Stimulated activated memory B cell treated with anti-CD40 and anti-IgM and Interleukin-4, amounts not matched to agents 10 μg/mL and 1 μg/mL and 100 μg/mL, for 72 hours (primary cell): ENCODE measurements around the gene CPPED1.
A peak's percentile ranks its signal among the peaks of the same experiment; 100 is the strongest.
"Not testable (repeated sequence)": the region's sequence is repeated elsewhere in the genome, so short reads cannot be mapped to it uniquely, and the experiment has no call there.

Experiments
- ATAC-seq: fragments of 150-1000 bp; cut with Tn5 transposase; 2 replicates; pipeline ENCODE4 v1.10.0; 2021
- H3K27ac Mint-ChIP-seq: one replicate; pipeline ENCODE4 v1.8.0; 2022; ENCODE audit warnings: mild to moderate bottlenecking, mixed read lengths
- H3K27me3 Mint-ChIP-seq: one replicate; pipeline ENCODE4 v1.8.0; 2022; ENCODE audit warnings: mixed read lengths
- H3K36me3 Mint-ChIP-seq: one replicate; pipeline ENCODE4 v1.8.0; 2022; ENCODE audit warnings: mixed read lengths
- H3K4me1 Mint-ChIP-seq: one replicate; pipeline ENCODE4 v1.8.0; 2022; ENCODE audit warnings: mixed read lengths
- H3K4me3 Mint-ChIP-seq: one replicate; pipeline ENCODE4 v1.8.0; 2022; ENCODE audit warnings: mild to moderate bottlenecking, moderate library complexity, mixed read lengths
- H3K9me3 Mint-ChIP-seq: one replicate; pipeline ENCODE4 v1.8.0; 2022; ENCODE audit warnings: mixed read lengths

Gene CPPED1

GRCh38 chr16:12803203-12804093 lies at the start of gene CPPED1:
CPPED1 (minus strand) TSS chr16:12803887; CDS start chr16:12803776, 111 bp downstream.
- Mint-ChIP-seq H3K27me3 (peaks cover 6% of the 10 kb centered on the region), H3K4me1 (peaks cover 45% of the 10 kb centered on the region), H3K9me3 (peaks cover 3% of the 10 kb centered on the region), H3K36me3 (peaks cover 5% of the 10 kb centered on the region), H3K4me3 (peak within 1 kb of the TSS; percentile 89), H3K27ac (peak within 1 kb of the TSS; percentile 94)
- peak; percentile 94 for ATAC-seq

- H3K4me1 Mint-ChIP-seq = no peaks in the 10 kb centered on the region
- peaks cover 29% of the 10 kb centered on the region for H3K27me3 Mint-ChIP-seq
- H3K27ac Mint-ChIP-seq = no peak overlapping the region
- no peak overlapping the region for H3K4me3 Mint-ChIP-seq
- no peaks in the 10 kb centered on the region for H3K36me3 Mint-ChIP-seq
- peaks cover 3% of the 10 kb centered on the region for H3K9me3 Mint-ChIP-seq
- no peak for ATAC-seq
Observed at GRCh38 chr16:12850186-12850585, 46.5 kb upstream of the CPPED1 start.

GRCh38 chr16:12846592-12846991 lies 42.9 kb upstream of the CPPED1 start:
- H3K36me3 Mint-ChIP-seq = no peaks in the 10 kb centered on the region
- no peak overlapping the region for H3K4me3 Mint-ChIP-seq
- no peak overlapping the region for H3K27ac Mint-ChIP-seq
- no peak for ATAC-seq
- H3K9me3 Mint-ChIP-seq = peaks cover 3% of the 10 kb centered on the region
- H3K4me1 Mint-ChIP-seq = no peaks in the 10 kb centered on the region
- peaks cover 41% of the 10 kb centered on the region for H3K27me3 Mint-ChIP-seq

GRCh38 chr16:12845282-12845681 lies 41.6 kb upstream of the CPPED1 start:
- no peaks in the 10 kb centered on the region for H3K36me3 Mint-ChIP-seq
- peaks cover 43% of the 10 kb centered on the region for H3K27me3 Mint-ChIP-seq
- peaks cover 10% of the 10 kb centered on the region for H3K9me3 Mint-ChIP-seq
- no peak overlapping the region for H3K27ac Mint-ChIP-seq
- no peak for ATAC-seq
- no peak overlapping the region for H3K4me3 Mint-ChIP-seq
- H3K4me1 Mint-ChIP-seq = no peaks in the 10 kb centered on the region

- no peak overlapping the region for H3K4me3 Mint-ChIP-seq
- H3K9me3 Mint-ChIP-seq = peaks cover 10% of the 10 kb centered on the region
- H3K27ac Mint-ChIP-seq = no peak overlapping the region
- H3K36me3 Mint-ChIP-seq = no peaks in the 10 kb centered on the region
- no peak for ATAC-seq
- H3K4me1 Mint-ChIP-seq = no peaks in the 10 kb centered on the region
- peaks cover 36% of the 10 kb centered on the region for H3K27me3 Mint-ChIP-seq
Observed at GRCh38 chr16:12837756-12838155, 34.1 kb upstream of the CPPED1 start.

- Mint-ChIP-seq H3K9me3 (peaks cover 10% of the 10 kb centered on the region), H3K27ac (no peak overlapping the region), H3K4me1 (no peaks in the 10 kb centered on the region), H3K36me3 (no peaks in the 10 kb centered on the region), H3K27me3 (peaks cover 40% of the 10 kb centered on the region), H3K4me3 (no peak overlapping the region)
- no peak for ATAC-seq
Observed at GRCh38 chr16:12837291-12837690, 33.6 kb upstream of the CPPED1 start.

GRCh38 chr16:12833926-12834325 lies 30.2 kb upstream of the CPPED1 start:
- no peak overlapping the region for H3K4me3 Mint-ChIP-seq
- no peaks in the 10 kb centered on the region for H3K4me1 Mint-ChIP-seq
- no peak for ATAC-seq
- no peaks in the 10 kb centered on the region for H3K36me3 Mint-ChIP-seq
- H3K27ac Mint-ChIP-seq = no peak overlapping the region
- peaks cover 38% of the 10 kb centered on the region for H3K27me3 Mint-ChIP-seq
- H3K9me3 Mint-ChIP-seq = peaks cover 3% of the 10 kb centered on the region

- Mint-ChIP-seq H3K4me3 (no peak overlapping the region), H3K27me3 (peaks cover 23% of the 10 kb centered on the region)
Observed at GRCh38 chr16:12829096-12829888, 25.6 kb upstream of the CPPED1 start.

GRCh38 chr16:12828206-12828605 lies 24.5 kb upstream of the CPPED1 start:
- H3K4me1 Mint-ChIP-seq = no peaks in the 10 kb centered on the region
- no peaks in the 10 kb centered on the region for H3K36me3 Mint-ChIP-seq
- H3K4me3 Mint-ChIP-seq = no peak overlapping the region
- H3K9me3 Mint-ChIP-seq = no peaks in the 10 kb centered on the region
- H3K27ac Mint-ChIP-seq = no peak overlapping the region
- ATAC-seq = no peak
- H3K27me3 Mint-ChIP-seq = peaks cover 17% of the 10 kb centered on the region

More at GRCh38 chr16:12829096-12829888, 25.6 kb upstream of the CPPED1 start:
- Mint-ChIP-seq H3K4me1 (no peaks in the 10 kb centered on the region), H3K9me3 (no peaks in the 10 kb centered on the region), H3K36me3 (no peaks in the 10 kb centered on the region), H3K27ac (no peak overlapping the region)
- ATAC-seq = no peak

- Mint-ChIP-seq H3K4me3 (no peak overlapping the region), H3K4me1 (no peaks in the 10 kb centered on the region), H3K27me3 (peaks cover 8% of the 10 kb centered on the region), H3K9me3 (peaks cover 3% of the 10 kb centered on the region), H3K36me3 (no peaks in the 10 kb centered on the region), H3K27ac (no peak overlapping the region)
- no peak for ATAC-seq
Observed at GRCh38 chr16:12826559-12826958, 22.9 kb upstream of the CPPED1 start.

GRCh38 chr16:12819126-12820117 lies 15.7 kb upstream of the CPPED1 start:
- Mint-ChIP-seq H3K27me3 (peaks cover 12% of the 10 kb centered on the region), H3K36me3 (no peaks in the 10 kb centered on the region), H3K27ac (no peak overlapping the region), H3K4me3 (no peak overlapping the region), H3K4me1 (peaks cover 11% of the 10 kb centered on the region), H3K9me3 (peaks cover 9% of the 10 kb centered on the region)
- peak; percentile 68 for ATAC-seq

GRCh38 chr16:12818326-12818725 lies 14.6 kb upstream of the CPPED1 start:
- Mint-ChIP-seq H3K4me1 (peaks cover 11% of the 10 kb centered on the region), H3K4me3 (no peak overlapping the region), H3K27me3 (peaks cover 12% of the 10 kb centered on the region), H3K9me3 (peaks cover 9% of the 10 kb centered on the region), H3K27ac (no peak overlapping the region), H3K36me3 (no peaks in the 10 kb centered on the region)
- ATAC-seq = no peak

GRCh38 chr16:12816791-12817214 lies 13.1 kb upstream of the CPPED1 start:
- peaks cover 12% of the 10 kb centered on the region for H3K27me3 Mint-ChIP-seq
- H3K9me3 Mint-ChIP-seq, ATAC-seq, H3K36me3 Mint-ChIP-seq, H3K27ac Mint-ChIP-seq, H3K4me3 Mint-ChIP-seq: not testable (repeated sequence)
- peaks cover 11% of the 10 kb centered on the region for H3K4me1 Mint-ChIP-seq

- Mint-ChIP-seq H3K4me1 (peaks cover 11% of the 10 kb centered on the region), H3K27ac (no peak overlapping the region), H3K9me3 (peaks cover 15% of the 10 kb centered on the region), H3K36me3 (no peaks in the 10 kb centered on the region), H3K4me3 (no peak overlapping the region), H3K27me3 (peaks cover 12% of the 10 kb centered on the region)
- ATAC-seq = no peak
Observed at GRCh38 chr16:12815361-12815760, 11.7 kb upstream of the CPPED1 start.
